ENCODE data around the gene DTX4.

DTX4 gene

GRCh38 chr11:59225017-59225416, 53.1 kb downstream of the DTX4 start:
- POLR2A ChIA-PET, result no interaction called here
- TF ChIP-seq FOXA1 (IDR thresholded peaks at IDR 0.05) (no peak), NFRKB (IDR thresholded peaks at IDR 0.05) (no peak), HDGF (IDR thresholded peaks at IDR 0.05; ENCODE audit: borderline replicate concordance) (no peak), SP1 (IDR thresholded peaks at IDR 0.05) (no peak), ARNT (IDR thresholded peaks at IDR 0.05) (no peak), BHLHE40 (IDR thresholded peaks at IDR 0.05; ENCODE audit: borderline replicate concordance) (no peak), ZNF384 (IDR thresholded peaks at IDR 0.05) (no peak), FOXM1 (IDR thresholded peaks at IDR 0.05; ENCODE audit: borderline replicate concordance) (no peak), L3MBTL2 (conservative IDR thresholded peaks at IDR 0.05) (no peak), FOXK2 (IDR thresholded peaks at IDR 0.05) (no peak), LEF1 (IDR thresholded peaks at IDR 0.05; ENCODE audit: borderline replicate concordance) (no peak), CTBP1 (IDR thresholded peaks at IDR 0.05; ENCODE audit: borderline replicate concordance) (no peak), SUZ12 (IDR thresholded peaks at IDR 0.05) (no peak), TARDBP (IDR thresholded peaks at IDR 0.05) (no peak), ELF4 (IDR thresholded peaks at IDR 0.05) (no peak)
- TF ChIP-seq, protein P1, sequence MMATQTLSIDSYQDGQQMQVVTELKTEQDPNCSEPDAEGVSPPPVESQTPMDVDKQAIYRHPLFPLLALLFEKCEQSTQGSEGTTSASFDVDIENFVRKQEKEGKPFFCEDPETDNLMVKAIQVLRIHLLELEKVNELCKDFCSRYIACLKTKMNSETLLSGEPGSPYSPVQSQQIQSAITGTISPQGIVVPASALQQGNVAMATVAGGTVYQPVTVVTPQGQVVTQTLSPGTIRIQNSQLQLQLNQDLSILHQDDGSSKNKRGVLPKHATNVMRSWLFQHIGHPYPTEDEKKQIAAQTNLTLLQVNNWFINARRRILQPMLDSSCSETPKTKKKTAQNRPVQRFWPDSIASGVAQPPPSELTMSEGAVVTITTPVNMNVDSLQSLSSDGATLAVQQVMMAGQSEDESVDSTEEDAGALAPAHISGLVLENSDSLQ (IDR thresholded peaks at IDR 0.05), result no peak
- CTCF ChIA-PET, result no interaction called here
- DNase-seq (ENCODE audit: extremely low spot score), result no peak

- ChIA-PET CTCF (no interaction called here), POLR2A (no interaction called here)
- no peak for DNase-seq (ENCODE audit: extremely low spot score)
- TF ChIP-seq ARNT (IDR thresholded peaks at IDR 0.05), result no peak
- no peak for TF ChIP-seq BHLHE40 (IDR thresholded peaks at IDR 0.05; ENCODE audit: borderline replicate concordance)
- no peak for TF ChIP-seq ELF4 (IDR thresholded peaks at IDR 0.05)
- TF ChIP-seq, protein P1 (IDR thresholded peaks at IDR 0.05), result no peak
- no peak for TF ChIP-seq FOXK2 (IDR thresholded peaks at IDR 0.05)
- TF ChIP-seq SP1 (IDR thresholded peaks at IDR 0.05), result no peak
- no peak for TF ChIP-seq TARDBP (IDR thresholded peaks at IDR 0.05)
- no peak for TF ChIP-seq CTBP1 (IDR thresholded peaks at IDR 0.05; ENCODE audit: borderline replicate concordance)
- no peak for TF ChIP-seq ZNF384 (IDR thresholded peaks at IDR 0.05)
- no peak for TF ChIP-seq HDGF (IDR thresholded peaks at IDR 0.05; ENCODE audit: borderline replicate concordance)
- no peak for TF ChIP-seq FOXM1 (IDR thresholded peaks at IDR 0.05; ENCODE audit: borderline replicate concordance)
- no peak for TF ChIP-seq NFRKB (IDR thresholded peaks at IDR 0.05)
- no peak for TF ChIP-seq SUZ12 (IDR thresholded peaks at IDR 0.05)
- TF ChIP-seq FOXA1 (IDR thresholded peaks at IDR 0.05), result no peak
- TF ChIP-seq LEF1 (IDR thresholded peaks at IDR 0.05; ENCODE audit: borderline replicate concordance), result no peak
- no peak for TF ChIP-seq L3MBTL2 (conservative IDR thresholded peaks at IDR 0.05)
Observed at GRCh38 chr11:59226396-59226795, 54.5 kb downstream of the DTX4 start.

GRCh38 chr11:59240322-59240721, 68.4 kb downstream of the DTX4 start:
- DNase-seq (ENCODE audit: extremely low spot score), result no peak

DNA sequence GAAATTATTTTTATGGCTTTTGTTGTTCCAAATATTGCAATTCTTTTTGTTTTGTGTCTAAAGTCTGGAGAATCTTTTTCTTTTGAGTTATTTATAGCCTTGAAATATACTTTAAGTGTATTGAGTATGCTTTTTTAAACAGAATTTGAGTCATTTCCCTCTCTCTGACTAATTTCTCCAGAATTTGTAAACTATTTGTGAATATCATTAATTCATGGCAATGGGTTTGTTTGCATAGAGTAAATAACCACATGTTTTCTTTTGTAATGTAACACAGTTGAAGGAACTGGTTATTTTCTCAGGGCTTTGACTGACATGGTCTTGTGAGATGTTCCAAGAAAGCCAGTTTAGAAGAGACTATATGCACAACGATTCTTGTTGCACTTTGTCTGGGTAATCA, 71.7 kb downstream of the DTX4 start:
- no peak for TF ChIP-seq LEF1 (IDR thresholded peaks at IDR 0.05; ENCODE audit: borderline replicate concordance)
- TF ChIP-seq FOXM1 (IDR thresholded peaks at IDR 0.05; ENCODE audit: borderline replicate concordance), result no peak
- TF ChIP-seq, protein P1 (IDR thresholded peaks at IDR 0.05), result no peak
- ChIA-PET CTCF (no interaction called here), POLR2A (no interaction called here)
- no peak for DNase-seq (ENCODE audit: extremely low spot score)

More at GRCh38 chr11:59240322-59240721, 68.4 kb downstream of the DTX4 start:
- TF ChIP-seq ELF4 (IDR thresholded peaks at IDR 0.05) (no peak), L3MBTL2 (conservative IDR thresholded peaks at IDR 0.05) (no peak), NFRKB (IDR thresholded peaks at IDR 0.05) (no peak), FOXK2 (IDR thresholded peaks at IDR 0.05) (no peak)
- TF ChIP-seq, protein P1 (IDR thresholded peaks at IDR 0.05), result no peak
- CTCF ChIA-PET, result no interaction called here
- POLR2A ChIA-PET, result no interaction called here

GRCh38 chr11:59247531-59248227, 75.7 kb downstream of the DTX4 start:
- DNase-seq (ENCODE audit: extremely low spot score), result no peak
- ChIA-PET POLR2A (no interaction called here), CTCF (no interaction called here)
- no peak for TF ChIP-seq ZNF384 (IDR thresholded peaks at IDR 0.05)
- TF ChIP-seq BHLHE40 (IDR thresholded peaks at IDR 0.05; ENCODE audit: borderline replicate concordance), result no peak

DNA sequence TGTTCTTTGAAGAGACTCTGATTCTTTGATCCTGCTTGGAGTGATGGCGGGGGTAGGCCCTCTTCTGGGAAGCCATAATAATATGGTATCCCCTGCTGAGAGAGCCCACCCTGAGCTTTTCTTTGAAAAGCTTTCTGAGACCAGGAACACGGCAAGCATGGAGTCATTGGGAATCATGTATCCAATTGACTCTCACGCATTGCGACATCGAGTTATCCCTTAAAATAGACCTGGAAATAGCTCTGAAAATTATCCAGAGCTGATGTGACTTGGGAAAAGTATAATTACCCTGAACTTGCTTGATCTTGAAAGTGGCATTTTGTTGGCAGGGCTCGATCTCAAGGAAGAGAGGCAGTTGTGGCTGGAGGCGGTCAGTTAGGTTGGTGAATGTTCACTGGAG, 77.6 kb downstream of the DTX4 start:
- POLR2A ChIA-PET, result no interaction called here
- TF ChIP-seq FOXK2 (IDR thresholded peaks at IDR 0.05) (no peak), SP1 (IDR thresholded peaks at IDR 0.05) (no peak), CTBP1 (IDR thresholded peaks at IDR 0.05; ENCODE audit: borderline replicate concordance) (no peak), HDGF (IDR thresholded peaks at IDR 0.05; ENCODE audit: borderline replicate concordance) (no peak), ARNT (IDR thresholded peaks at IDR 0.05) (no peak), ZNF384 (IDR thresholded peaks at IDR 0.05) (no peak), SUZ12 (IDR thresholded peaks at IDR 0.05) (no peak), LEF1 (IDR thresholded peaks at IDR 0.05; ENCODE audit: borderline replicate concordance) (no peak), FOXM1 (IDR thresholded peaks at IDR 0.05; ENCODE audit: borderline replicate concordance) (no peak), BHLHE40 (IDR thresholded peaks at IDR 0.05; ENCODE audit: borderline replicate concordance) (no peak), NFRKB (IDR thresholded peaks at IDR 0.05) (no peak), TARDBP (IDR thresholded peaks at IDR 0.05) (no peak)
- TF ChIP-seq, protein P1 (IDR thresholded peaks at IDR 0.05), result no peak
- no peak for DNase-seq (ENCODE audit: extremely low spot score)
- CTCF ChIA-PET, result no interaction called here
